Mesendoderm (in vitro differentiated cells): Measurements from ENCODE around the gene PCSK1.

Source experiments
- DNase-seq: peaks from one replicate; pipeline ENCODE4 v3.0.0; 2013
- H2AK5ac ChIP-seq: 2 replicates; pipeline ENCODE4 v1.6.1; 2013; ENCODE audit warnings: low read length, inconsistent platforms
- H2BK120ac ChIP-seq: 2 replicates; pipeline ENCODE4 v1.6.1; 2013; ENCODE audit warnings: low read depth, mild to moderate bottlenecking, low read length, moderate library complexity, mixed read lengths
- H2BK15ac ChIP-seq: replicated peaks from 2 replicates; pipeline ENCODE4 v1.6.1; 2013; ENCODE audit warnings: low read depth, mild to moderate bottlenecking, moderate library complexity
- H2BK5ac ChIP-seq: 2 replicates; pipeline ENCODE4 v1.6.1; 2013; ENCODE audit warnings: low read length, inconsistent platforms
- H3K18ac ChIP-seq: 2 replicates; pipeline ENCODE4 v1.6.1; 2013; ENCODE audit warnings: mild to moderate bottlenecking, low read length, mixed read lengths
- H3K23ac ChIP-seq: one replicate; pipeline ENCODE4 v1.6.1; 2013; ENCODE audit warnings: low read length
- H3K27ac ChIP-seq: 2 replicates; pipeline ENCODE4 v1.5.1; 2013; ENCODE audit warnings: low read depth, mild to moderate bottlenecking, inconsistent platforms, low read length, moderate library complexity
- H3K27me3 ChIP-seq: 2 replicates; pipeline ENCODE4 v1.6.1; 2013; ENCODE audit warnings: low read length, control low read depth, mild to moderate bottlenecking, inconsistent platforms; ENCODE audit not compliant: insufficient read depth, poor library complexity
- H3K36me3 ChIP-seq: 2 replicates; pipeline ENCODE4 v1.6.1; 2013; ENCODE audit warnings: low read length, inconsistent platforms; ENCODE audit not compliant: control insufficient read depth, insufficient read depth
- H3K4ac ChIP-seq: one replicate; pipeline ENCODE4 v1.6.1; 2013; ENCODE audit warnings: low read depth, mild to moderate bottlenecking, low read length, moderate library complexity
- H3K4me1 ChIP-seq: 2 replicates; pipeline ENCODE4 v1.6.1; 2013; ENCODE audit warnings: low read depth, low read length, inconsistent platforms; ENCODE audit not compliant: control insufficient read depth
- H3K4me2 ChIP-seq: 2 replicates; pipeline ENCODE4 v1.6.1; 2013; ENCODE audit warnings: low read length
- H3K4me3 ChIP-seq: 2 replicates; pipeline ENCODE4 v1.5.1; 2013; ENCODE audit warnings: mild to moderate bottlenecking, low read length
- H3K56ac ChIP-seq: one replicate; pipeline ENCODE4 v1.6.1; 2013; ENCODE audit warnings: low read length
- H3K79me1 ChIP-seq: 2 replicates; pipeline ENCODE4 v1.6.1; 2013; ENCODE audit warnings: low read length, inconsistent platforms
- H3K79me2 ChIP-seq: 2 replicates; pipeline ENCODE4 v1.6.1; 2013; ENCODE audit warnings: mild to moderate bottlenecking, low read length; ENCODE audit not compliant: control insufficient read depth, insufficient read depth
- H3K9ac ChIP-seq: 2 replicates; pipeline ENCODE4 v1.6.1; 2013; ENCODE audit warnings: low read length, inconsistent platforms
- H4K5ac ChIP-seq: one replicate; pipeline ENCODE4 v1.6.1; 2013; ENCODE audit warnings: low read length
- H4K8ac ChIP-seq: one replicate; pipeline ENCODE4 v1.6.1; 2013; ENCODE audit warnings: low read depth, mild to moderate bottlenecking, control low read depth, low read length, moderate library complexity
- WGBS: extraction: QIAGEN DNeasy Blood & Tissue Kit; methylation state at CpG from one replicate; pipeline ENCODE4 v1.1.7; 2013; ENCODE audit warnings: low lambda C conversion rate, missing lambda C conversion rate; ENCODE audit not compliant: insufficient coverage; ENCODE audit errors: extremely low coverage; 5-methylcytosine and 5-hydroxymethylcytosine counted together

The PCSK1 gene

GRCh38 chr5:96344678-96345577 is 88.1 kb downstream of the PCSK1 start:
- H2BK5ac ChIP-seq = no peak overlapping the region
- no peaks in the 10 kb centered on the region for H3K36me3 ChIP-seq
- H2BK120ac ChIP-seq = no peak overlapping the region
- no peak overlapping the region for H3K23ac ChIP-seq
- no peak overlapping the region for H2BK15ac ChIP-seq
- no peak overlapping the region for H4K5ac ChIP-seq
- H2AK5ac ChIP-seq = no peak overlapping the region
- no peak overlapping the region for H3K27ac ChIP-seq
- no peak overlapping the region for H3K4me3 ChIP-seq
- H3K4ac ChIP-seq = no peak overlapping the region
- H3K4me1 ChIP-seq = no peaks in the 10 kb centered on the region
- H3K27me3 ChIP-seq = no peaks in the 10 kb centered on the region
- no peaks in the 10 kb centered on the region for H3K79me2 ChIP-seq
- no peak overlapping the region for H3K18ac ChIP-seq
- H3K56ac ChIP-seq = no peak overlapping the region
- peak; percentile 66 for DNase-seq
- no CpG with 5 or more reads among the region's 6 CpGs for WGBS
- H4K8ac ChIP-seq = no peak overlapping the region
- H3K9ac ChIP-seq = no peak overlapping the region
- no peak overlapping the region for H3K4me2 ChIP-seq
- H3K79me1 ChIP-seq = no peaks in the 10 kb centered on the region

GRCh38 chr5:96343094-96343493 is 90.0 kb downstream of the PCSK1 start:
- H3K79me1 ChIP-seq = no peaks in the 10 kb centered on the region
- H3K79me2 ChIP-seq = no peaks in the 10 kb centered on the region
- no peaks in the 10 kb centered on the region for H3K27me3 ChIP-seq

DNA sequence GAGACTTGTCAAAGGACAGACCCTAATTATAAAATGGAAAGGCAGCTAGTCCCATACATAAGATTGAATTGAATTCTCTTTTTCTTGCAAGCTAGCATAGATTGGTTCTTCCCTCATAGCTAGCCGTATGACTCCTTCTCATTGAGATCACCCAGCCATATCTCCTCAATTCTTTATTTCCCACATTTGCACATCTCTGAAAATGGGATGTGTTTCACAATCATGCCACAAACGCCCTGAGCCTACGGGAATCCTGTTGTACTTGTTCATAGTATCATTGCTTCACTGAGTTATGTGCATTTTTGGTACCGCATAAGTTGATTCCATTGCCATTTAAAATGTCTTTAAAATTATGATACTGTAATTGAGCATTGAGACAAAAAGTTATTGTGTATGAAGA is 90.5 kb downstream of the PCSK1 start:
- Histone ChIP-seq H3K79me1 (no peaks in the 10 kb centered on the region), H3K56ac (no peak overlapping the region), H4K8ac (no peak overlapping the region), H2BK120ac (no peak overlapping the region), H2BK15ac (no peak overlapping the region), H3K9ac (no peak overlapping the region), H3K18ac (no peak overlapping the region), H3K36me3 (no peaks in the 10 kb centered on the region), H3K27me3 (no peaks in the 10 kb centered on the region), H3K4me2 (no peak overlapping the region), H3K27ac (no peak overlapping the region), H3K79me2 (no peaks in the 10 kb centered on the region), H3K4ac (no peak overlapping the region), H2BK5ac (no peak overlapping the region), H3K23ac (no peak overlapping the region), H2AK5ac (no peak overlapping the region), H4K5ac (no peak overlapping the region), H3K4me1 (no peaks in the 10 kb centered on the region), H3K4me3 (no peak overlapping the region)
- WGBS = no CpG with 5 or more reads among the region's 4 CpGs
- DNase-seq = no peak

More at GRCh38 chr5:96343094-96343493, 90.0 kb downstream of the PCSK1 start:
- Histone ChIP-seq H3K4me3 (no peak overlapping the region), H2AK5ac (no peak overlapping the region), H2BK5ac (no peak overlapping the region), H3K4ac (no peak overlapping the region), H3K4me1 (no peaks in the 10 kb centered on the region), H3K36me3 (no peaks in the 10 kb centered on the region), H3K23ac (no peak overlapping the region), H4K5ac (no peak overlapping the region), H3K9ac (no peak overlapping the region), H3K18ac (no peak overlapping the region), H4K8ac (no peak overlapping the region), H2BK120ac (no peak overlapping the region), H3K27ac (no peak overlapping the region), H3K4me2 (no peak overlapping the region), H3K56ac (no peak overlapping the region), H2BK15ac (no peak overlapping the region)
- no peak for DNase-seq
